ENCODE data around the gene TSEN2. TPM values are rescaled to one million over a fixed set of nuclear protein-coding genes. Genes with fewer than 3 reads are reported as not detected.

The TSEN2 gene
- polyA plus RNA-seq, 3 donors: 3.2 to 7.3 (median 3.9) TPM

- H3K9me3 ChIP-seq (replicated peaks in 1 of 2; ENCODE audit: control insufficient read depth in 1 of 2, insufficient read depth in 1 of 2, low read length in 2 of 2): peaks cover 0 to 5% of the 10 kb centered on the region in 2 donors
- peaks cover 14% of the 10 kb centered on the region for H3K4me1 Mint-ChIP-seq
- H3K79me2 ChIP-seq (ENCODE audit: insufficient read depth, low read length): peaks cover 65% of the 10 kb centered on the region
- peaks cover 0 to 2% (median 0%) of the 10 kb centered on the region in 3 donors for H3K27me3 Mint-ChIP-seq (ENCODE audit: low read depth in 3 of 3)
- no peak overlapping the region for H3K4me3 ChIP-seq (replicated peaks in 1 of 3; ENCODE audit: low read depth in 2 of 3, low read length in 3 of 3)
- peaks cover 0 to 18% (median 6%) of the 10 kb centered on the region in 7 donors for H3K9me3 Mint-ChIP-seq
- peak overlapping the region in 1 of 7 donors; percentile 7 for H3K27ac Mint-ChIP-seq
- H4K20me1 ChIP-seq (ENCODE audit: insufficient read depth, low read length): peaks cover 52% of the 10 kb centered on the region
- no peak for DNase-seq
- H3K27me3 ChIP-seq (ENCODE audit: control insufficient read depth in 2 of 2, insufficient read depth in 2 of 2, low read length in 2 of 2): no peaks in the 10 kb centered on the region
- H3K9ac ChIP-seq (ENCODE audit: insufficient read depth, low read length, poor library complexity, severe bottlenecking): no peak overlapping the region
- H3K36me3 ChIP-seq (replicated peaks in 1 of 2; ENCODE audit: control insufficient read depth in 1 of 2, insufficient read depth in 2 of 2, low read length in 2 of 2): peaks cover 24 to 49% of the 10 kb centered on the region in 2 donors
- H3K4me2 ChIP-seq (replicated peaks; ENCODE audit: extremely low read depth, low read length, poor library complexity, severe bottlenecking): no peak overlapping the region
- no peak overlapping the region for H3K4me3 Mint-ChIP-seq
- no peak for TF ChIP-seq CTCF (IDR thresholded peaks at IDR 0.05)
- H3K4me1 ChIP-seq (ENCODE audit: control insufficient read depth in 1 of 2, insufficient read depth in 2 of 2, low read length in 2 of 2): no peaks in the 10 kb centered on the region
- peaks cover 41 to 60% of the 10 kb centered on the region in 2 donors for H3K36me3 Mint-ChIP-seq
- intact Hi-C loops (cut with micrococcal nuclease): no loop called here
- H3K27ac ChIP-seq (ENCODE audit: low read depth in 1 of 2, low read length in 2 of 2): no peak overlapping the region
- H2AFZ ChIP-seq (ENCODE audit: insufficient read depth, low read depth, low read length, poor library complexity, severe bottlenecking): no peak overlapping the region
Observed at GRCh38 chr3:12566976-12567375, 82.7 kb downstream of the TSEN2 start.

GRCh38 chr3:12568747-12569146 lies 84.5 kb downstream of the TSEN2 start:
- TF ChIP-seq CTCF (IDR thresholded peaks at IDR 0.05): no peak

More at GRCh38 chr3:12568747-12569146, 84.5 kb downstream of the TSEN2 start:
- 100% methylated on average over 1 of the region's 3 CpGs for WGBS (ENCODE audit: insufficient coverage)
- Histone ChIP-seq H3K27ac (ENCODE audit: low read depth in 1 of 2, low read length in 2 of 2) (no peak overlapping the region), H3K4me2 (replicated peaks; ENCODE audit: extremely low read depth, low read length, poor library complexity, severe bottlenecking) (no peak overlapping the region), H2AFZ (ENCODE audit: insufficient read depth, low read depth, low read length, poor library complexity, severe bottlenecking) (no peak overlapping the region), H3K4me1 (ENCODE audit: control insufficient read depth in 1 of 2, insufficient read depth in 2 of 2, low read length in 2 of 2) (no peaks in the 10 kb centered on the region), H3K9ac (ENCODE audit: insufficient read depth, low read length, poor library complexity, severe bottlenecking) (no peak overlapping the region), H3K4me3 (replicated peaks in 1 of 3; ENCODE audit: low read depth in 2 of 3, low read length in 3 of 3) (no peak overlapping the region), H3K79me2 (ENCODE audit: insufficient read depth, low read length) (peaks cover 48% of the 10 kb centered on the region), H4K20me1 (ENCODE audit: insufficient read depth, low read length) (peaks cover 38% of the 10 kb centered on the region), H3K27me3 (ENCODE audit: control insufficient read depth in 2 of 2, insufficient read depth in 2 of 2, low read length in 2 of 2) (no peaks in the 10 kb centered on the region), H3K36me3 (replicated peaks in 1 of 2; ENCODE audit: control insufficient read depth in 1 of 2, insufficient read depth in 2 of 2, low read length in 2 of 2) (peaks cover 40 to 65% of the 10 kb centered on the region in 2 donors), H3K9me3 (replicated peaks in 1 of 2; ENCODE audit: control insufficient read depth in 1 of 2, insufficient read depth in 1 of 2, low read length in 2 of 2) (peaks cover 0 to 5% of the 10 kb centered on the region in 2 donors)
- H3K4me3 Mint-ChIP-seq: no peak overlapping the region
- H3K27ac Mint-ChIP-seq: no peak overlapping the region
- H3K36me3 Mint-ChIP-seq: peaks cover 55 to 77% of the 10 kb centered on the region in 2 donors
- peaks cover 0 to 2% (median 0%) of the 10 kb centered on the region in 3 donors for H3K27me3 Mint-ChIP-seq (ENCODE audit: low read depth in 3 of 3)
- no peak for DNase-seq
- H3K4me1 Mint-ChIP-seq: peaks cover 7% of the 10 kb centered on the region
- peaks cover 0 to 18% (median 6%) of the 10 kb centered on the region in 7 donors for H3K9me3 Mint-ChIP-seq
- intact Hi-C loops (cut with micrococcal nuclease): no loop called here

Measured in CD14-positive monocyte (primary cell).